HG02938 (cell line): Measurements from ENCODE around the gene CTCF.

Experiments used
- ATAC-seq: cut with Tn5 transposase; IDR thresholded peaks from one replicate; pipeline ENCODE4 v1.9.1; 2021; ENCODE audit warnings: mild to moderate bottlenecking, moderate library complexity; ENCODE audit not compliant: unreplicated experiment

CTCF gene

GRCh38 chr16:67594256-67594915, 32.1 kb downstream of the CTCF start:
- ATAC-seq, result no peak

GRCh38 chr16:67594956-67595355, 32.6 kb downstream of the CTCF start:
- no peak for ATAC-seq

DNA sequence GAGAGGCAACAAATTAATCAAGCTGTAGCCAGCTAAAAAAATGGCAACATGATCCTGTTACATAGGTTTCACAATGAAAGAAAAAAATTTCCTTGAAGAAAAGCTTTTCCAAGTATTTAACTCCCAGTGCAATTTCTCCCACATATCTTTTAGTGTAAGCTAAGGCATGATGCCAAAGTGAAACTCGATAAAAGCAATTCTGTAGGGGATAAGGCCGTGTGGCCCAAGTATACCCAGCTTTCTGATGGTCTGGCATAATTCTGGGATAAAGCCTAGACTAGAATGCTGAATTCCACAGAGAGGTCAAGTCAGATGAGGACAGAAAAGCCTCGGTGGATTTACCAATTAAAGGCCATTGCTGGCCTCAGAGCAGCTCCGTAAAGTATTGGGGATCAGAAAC, 36.2 kb downstream of the CTCF start:
- no peak for ATAC-seq

DNA sequence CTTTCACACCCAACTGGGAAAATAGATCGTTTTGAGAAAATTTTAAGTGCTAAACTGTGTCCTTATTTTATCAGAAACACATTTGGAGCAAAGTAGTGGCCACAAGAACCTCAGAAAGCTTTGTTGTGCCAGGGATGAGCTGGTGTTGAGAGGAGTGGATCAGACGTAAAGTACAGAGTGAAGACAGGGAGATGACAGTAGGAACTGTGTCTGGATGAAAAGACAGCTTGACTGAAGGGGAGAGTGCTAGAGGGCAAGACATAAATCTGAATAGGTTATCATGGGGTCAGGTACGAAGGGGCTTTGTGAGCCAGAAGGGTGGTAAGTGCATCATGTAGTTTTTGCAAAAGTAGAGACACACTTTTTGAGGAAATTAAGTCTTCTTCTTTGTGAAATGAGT, 43.3 kb downstream of the CTCF start:
- no peak for ATAC-seq

DNA sequence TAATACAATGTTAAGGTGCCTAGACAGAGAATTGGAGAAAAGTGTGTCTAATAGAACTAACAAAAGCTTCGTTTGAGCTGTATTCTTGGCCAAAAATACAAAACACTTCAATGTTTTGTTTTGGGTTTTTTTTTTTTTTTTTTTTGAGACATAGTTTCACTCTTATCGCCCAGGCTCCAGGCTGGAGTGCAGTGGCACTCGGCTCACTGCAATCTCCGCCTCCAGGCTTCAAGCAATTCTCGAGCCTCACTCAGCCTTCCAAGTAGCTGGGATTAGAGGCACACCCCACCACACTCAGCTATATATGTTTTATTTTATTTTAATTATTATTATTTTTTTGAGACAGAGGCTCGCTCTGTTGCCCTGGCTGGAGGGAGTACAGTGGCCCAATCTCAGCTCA, 44.3 kb downstream of the CTCF start:
- ATAC-seq, result no peak

GRCh38 chr16:67608364-67608763, 46.0 kb downstream of the CTCF start:
- ATAC-seq, result no peak

- ATAC-seq, result no peak
These were observed 51.5 kb downstream of the CTCF start for GRCh38 chr16:67613808-67614207.

- no peak for ATAC-seq
These were observed 65.9 kb downstream of the CTCF start for GRCh38 chr16:67628216-67628615.

DNA sequence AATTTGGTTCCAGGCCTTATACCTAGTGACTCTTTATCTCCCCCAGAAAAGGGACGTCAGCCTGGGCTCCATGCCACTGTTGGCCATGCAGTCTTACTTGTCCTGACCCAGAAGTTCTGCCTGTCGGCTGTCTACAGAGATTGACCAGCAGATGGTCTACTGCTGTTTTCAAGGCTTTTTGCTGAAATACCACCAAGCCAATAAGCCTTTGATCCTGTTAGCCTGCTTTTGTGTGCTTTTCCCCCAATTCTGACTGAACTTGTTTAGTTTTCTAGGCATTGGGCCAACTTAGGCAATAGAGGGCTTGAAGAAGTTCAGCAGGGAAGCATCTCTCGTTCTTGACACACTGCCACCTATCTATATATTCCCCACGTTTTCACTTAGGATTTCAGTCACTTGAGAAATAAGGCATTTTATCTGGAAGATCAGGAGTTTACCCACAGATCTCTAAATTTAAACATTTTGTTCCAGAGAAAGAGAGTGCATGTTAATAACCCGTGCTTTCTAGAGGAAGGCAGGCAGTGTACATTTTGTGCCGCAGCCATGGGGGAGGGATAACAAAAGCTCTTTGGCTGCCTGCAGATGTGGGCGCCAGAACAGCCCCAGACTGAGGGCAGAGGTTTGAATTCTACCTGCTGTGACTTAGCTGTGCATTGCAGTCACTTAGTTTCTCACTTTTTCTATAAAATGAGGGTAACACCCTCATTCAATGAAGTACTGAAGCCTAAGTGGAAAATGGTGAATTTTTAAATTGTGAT, 70.3 kb downstream of the CTCF start:
- no peak for ATAC-seq

DNA sequence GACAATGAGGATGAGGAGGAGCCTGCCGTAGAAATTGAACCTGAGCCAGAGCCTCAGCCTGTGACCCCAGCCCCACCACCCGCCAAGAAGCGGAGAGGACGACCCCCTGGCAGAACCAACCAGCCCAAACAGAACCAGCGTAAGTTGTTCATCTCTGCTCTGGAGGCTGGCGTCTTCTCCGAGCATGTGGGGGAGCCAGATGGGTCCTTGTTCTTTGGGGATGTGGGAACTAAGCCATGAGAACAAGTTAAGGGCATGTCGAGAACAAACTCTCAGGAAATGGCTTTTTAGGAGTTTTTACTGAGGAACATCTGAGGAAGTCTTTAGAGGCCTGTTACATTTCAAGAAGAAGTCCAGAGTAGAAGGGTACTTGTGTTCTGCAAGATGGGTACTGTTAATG, 74.4 kb downstream of the CTCF start:
- no peak for ATAC-seq

- ATAC-seq, result no peak
These were observed 75.3 kb downstream of the CTCF start for GRCh38 chr16:67637625-67638024.

DNA sequence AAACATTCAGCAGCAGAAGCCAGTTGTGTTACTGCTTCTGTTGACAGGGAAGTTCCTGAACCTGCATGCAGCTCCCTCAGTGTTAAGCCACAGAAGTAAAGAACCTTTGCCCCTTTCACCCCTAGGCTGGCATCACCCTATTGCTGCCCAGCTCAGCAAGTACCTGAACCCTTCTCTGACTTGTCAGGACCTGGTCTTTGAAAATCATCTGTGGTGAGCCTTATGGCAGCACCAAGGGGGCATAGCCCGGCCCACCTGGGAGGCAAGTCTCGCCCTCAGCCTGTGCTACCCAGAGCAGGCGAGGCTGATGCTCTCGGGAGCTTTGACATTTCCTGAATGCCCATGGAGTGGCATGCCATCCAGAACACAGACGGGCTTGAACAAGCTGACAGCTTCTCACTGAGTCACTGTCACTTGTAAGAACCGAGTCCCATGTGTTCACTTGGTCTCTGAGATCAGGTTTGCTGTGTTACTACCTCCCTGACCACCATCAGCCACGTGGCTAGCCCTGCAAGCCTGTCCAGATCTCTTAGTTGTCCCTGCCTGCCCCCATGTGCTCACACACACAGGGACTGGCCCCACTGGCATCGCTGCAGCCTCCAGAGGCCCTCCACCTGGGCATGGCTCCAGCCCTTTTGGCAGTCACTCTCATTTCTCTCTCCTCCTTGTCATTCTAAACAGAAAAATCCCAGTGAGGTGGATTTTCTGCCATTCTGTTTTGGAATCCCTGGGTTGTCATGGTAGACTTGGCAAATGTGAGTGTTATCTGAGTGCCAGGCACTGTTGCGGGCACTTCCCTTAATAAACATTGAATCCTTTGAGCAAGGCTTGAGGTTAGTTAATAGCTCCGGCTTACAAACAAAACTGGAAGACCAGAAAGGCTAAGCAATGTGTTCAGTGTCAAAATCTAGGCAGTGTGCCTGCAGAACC, 79.7 kb downstream of the CTCF start:
- no peak for ATAC-seq

- no peak for ATAC-seq
These were observed 81.7 kb downstream of the CTCF start for GRCh38 chr16:67644038-67644437.

DNA sequence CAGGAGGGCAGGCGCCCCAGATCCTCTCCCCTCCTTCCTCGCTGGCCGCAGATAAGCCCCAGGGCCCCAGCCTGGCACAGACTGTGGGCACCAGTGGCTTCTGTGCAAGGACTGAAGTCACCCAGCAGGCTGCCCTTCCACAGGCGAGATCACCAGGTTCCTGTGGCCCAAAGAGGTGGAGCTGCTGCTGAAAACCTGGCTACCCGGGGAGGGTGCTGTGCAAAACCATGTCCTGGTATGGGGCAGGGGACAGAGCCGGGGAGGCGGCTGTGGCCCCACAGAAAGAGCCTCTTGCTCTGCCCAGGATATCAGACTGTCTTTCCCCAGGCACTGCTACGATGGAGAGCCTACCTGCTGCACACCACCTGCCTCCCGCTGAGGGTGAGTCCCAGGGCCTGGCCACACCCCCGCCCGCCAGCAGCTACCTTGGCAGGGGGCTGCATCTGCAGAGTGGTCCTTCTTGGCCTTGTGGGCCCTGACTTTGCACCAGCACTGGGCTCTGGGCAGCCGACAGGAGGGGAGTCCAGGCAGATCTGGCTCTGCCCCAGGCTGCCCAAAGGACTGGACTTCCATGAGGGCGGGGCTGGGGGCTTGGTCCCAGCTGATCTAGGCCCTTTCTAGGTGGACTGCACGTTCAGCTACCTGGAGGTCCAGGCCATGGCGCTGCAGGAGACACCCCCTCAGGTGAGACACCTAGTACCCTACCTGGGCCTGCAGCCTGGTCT, 83.2 kb downstream of the CTCF start:
- ATAC-seq, result no peak

GRCh38 chr16:67647111-67647651, 84.9 kb downstream of the CTCF start:
- ATAC-seq, result no peak

DNA sequence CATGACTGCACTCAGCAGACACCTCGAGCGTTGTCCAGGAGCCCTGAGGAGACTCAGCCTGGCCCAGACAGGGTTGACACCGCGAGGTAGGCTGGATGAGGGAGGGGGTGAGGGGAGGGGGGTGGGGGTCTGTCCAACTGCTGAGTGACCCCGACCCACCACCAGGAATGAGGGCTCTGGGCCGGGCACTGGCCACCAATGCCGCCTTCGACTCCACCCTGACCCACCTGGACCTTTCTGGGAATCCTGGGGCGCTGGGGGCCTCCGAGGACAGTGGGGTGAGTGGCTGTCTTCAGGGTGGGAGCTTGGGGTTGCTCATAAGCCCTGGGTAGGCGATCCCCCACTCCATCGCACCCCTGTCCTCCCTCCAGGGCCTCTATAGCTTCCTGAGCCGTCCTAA, 85.4 kb downstream of the CTCF start:
- ATAC-seq, result no peak

DNA sequence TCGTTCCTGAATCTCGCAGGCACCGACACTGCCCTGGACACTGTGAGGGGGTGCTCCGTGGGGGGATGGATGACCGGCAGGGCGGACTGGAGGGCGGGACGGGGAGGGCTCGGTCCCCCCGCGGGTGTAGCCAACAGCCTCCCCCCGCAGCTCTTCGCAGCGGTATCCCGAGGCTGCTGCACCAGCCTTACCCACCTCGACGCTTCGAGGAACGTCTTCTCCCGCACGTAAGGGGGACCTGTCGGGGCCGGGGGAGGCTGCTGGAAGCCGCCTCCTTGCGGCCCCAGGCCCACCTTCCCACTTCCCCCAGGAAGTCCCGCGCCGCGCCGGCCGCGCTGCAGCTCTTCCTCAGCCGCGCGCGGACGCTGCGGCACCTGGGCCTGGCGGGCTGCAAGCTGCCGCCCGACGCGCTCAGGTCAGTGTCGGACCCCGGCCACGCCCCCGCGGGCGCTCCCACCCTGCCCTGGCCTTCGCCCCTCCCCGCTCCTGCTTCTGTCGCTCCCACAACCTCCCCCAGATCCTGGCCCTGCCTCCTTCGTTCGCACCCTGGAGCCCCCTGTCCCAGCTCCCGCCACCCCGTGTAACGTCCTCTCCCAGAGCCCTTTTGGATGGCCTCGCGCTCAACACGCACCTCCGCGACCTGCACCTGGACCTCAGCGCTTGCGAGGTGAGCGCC, 85.9 kb downstream of the CTCF start:
- ATAC-seq, result no peak

- ATAC-seq, result no peak
These were observed 86.6 kb downstream of the CTCF start for GRCh38 chr16:67648764-67649407.

DNA sequence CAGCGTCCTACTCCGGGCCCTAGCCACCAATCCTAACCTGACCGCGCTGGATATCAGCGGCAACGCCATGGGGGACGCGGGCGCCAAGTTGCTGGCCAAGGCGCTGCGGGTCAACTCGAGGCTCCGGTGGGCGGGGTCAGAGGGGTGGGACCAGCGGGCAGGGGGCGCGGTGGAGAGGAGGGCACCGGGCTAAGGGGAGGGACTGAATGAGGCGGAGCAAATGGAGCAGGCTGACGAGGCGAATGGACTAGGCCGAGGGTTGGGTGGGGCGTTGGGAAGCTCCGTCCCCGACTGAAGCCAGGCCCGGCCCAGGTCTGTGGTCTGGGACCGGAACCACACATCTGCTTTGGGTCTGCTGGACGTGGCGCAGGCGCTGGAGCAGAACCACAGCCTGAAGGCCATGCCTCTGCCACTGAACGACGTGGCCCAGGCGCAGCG, 87.2 kb downstream of the CTCF start:
- ATAC-seq, result no peak

DNA sequence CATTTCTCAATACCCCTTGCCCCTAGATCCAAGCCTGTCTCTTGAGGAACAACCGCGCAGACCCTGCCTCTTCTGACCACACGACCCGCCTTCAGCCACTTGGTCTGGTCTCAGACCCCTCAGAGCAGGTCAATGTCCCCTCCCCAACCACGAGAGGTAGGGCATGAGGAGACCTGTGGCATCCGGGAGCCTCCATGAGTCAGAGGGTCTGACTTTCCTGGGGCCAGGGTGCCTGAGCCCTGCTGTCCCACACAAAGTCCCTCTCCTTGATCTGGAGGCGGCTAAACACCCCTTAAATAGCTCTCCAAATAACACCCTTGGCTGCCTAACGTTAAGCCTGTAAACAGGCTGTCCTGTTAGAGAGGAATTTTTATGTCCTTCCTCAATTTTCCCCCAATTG, 87.7 kb downstream of the CTCF start:
- no peak for ATAC-seq
